K562 (cell line): ENCODE data around the gene MIF. TPM values are rescaled to one million over a fixed set of nuclear protein-coding genes. Genes with fewer than 3 reads are reported as not detected.

Source experiments
- ATAC-seq: fragments of 200-7000 bp; cut with Tn5 transposase; 3 replicates; pipeline ENCODE4 v1.9.1; 2020; ENCODE audit warnings: moderate library complexity
- BruUV-seq: library from RNA; stranded (reverse); fragments of 400-500 nt; replicated peaks from 2 replicates; lab custom pipeline; 2021; lab: Mats Ljungman, UMichigan
- CTCF ChIA-PET: fragments of 300-600 bp; formaldehyde crosslinking; extraction: SDS; loops from one replicate; lab custom pipeline; 2021; ENCODE audit warnings: low intra/inter-chr PET ratio; lab: Yijun Ruan, JAX
- POLR2A ChIA-PET: fragments of 300-600, 350-650 bp; sonication (Branson Sonifier 250); formaldehyde crosslinking; extraction: SDS; loops from one replicate; lab custom pipeline; 2021; ENCODE audit warnings: antibody characterized with exemption, inconsistent platforms; lab: Yijun Ruan, JAX
- DNase-seq, 4 experiments: peaks; one replicate each; pipeline versions ENCODE4 v3.0.0 to v3.0.0-alpha.2; 2011 to 2018; ENCODE audit warnings: low spot score in 3 of 4, mixed read lengths in 3 of 4; ENCODE audit errors: extremely low read depth in 1 of 4
- FAIRE-seq: peaks from 2 replicates; lab custom pipeline; 2011; peaks lifted over from hg19 to GRCh38; lab: Jason Lieb, UNC
- H2AFZ ChIP-seq: 2 replicates; pipeline ENCODE4 v1.6.0; 2011; ENCODE audit warnings: low read depth, low read length, control low read depth, inconsistent platforms
- H3K27ac ChIP-seq: fragments of 200-600 bp; 3 replicates; pipeline ENCODE4 v1.8.0; 2011; ENCODE audit warnings: low read depth, mild to moderate bottlenecking, control low read depth, inconsistent platforms, low read length, moderate library complexity, mixed read lengths; ENCODE audit errors: extremely low read depth
- H3K27me3 ChIP-seq, 2 experiments: fragments of 300-600 bp in 1 of 2; 2 replicates in 1 of 2; 3 replicates in 1 of 2; pipeline versions ENCODE4 v1.6.0 to v1.8.0; 2011; ENCODE audit warnings: inconsistent platforms in 2 of 2, low read length in 2 of 2, mild to moderate bottlenecking in 1 of 2, mixed read lengths in 1 of 2, moderate library complexity in 1 of 2; ENCODE audit not compliant: control insufficient read depth in 2 of 2, insufficient read depth in 2 of 2
- H3K36me3 ChIP-seq: fragments of 300-600 bp; 3 replicates; pipeline ENCODE4 v1.8.0; 2011; ENCODE audit warnings: mild to moderate bottlenecking, low read length, inconsistent platforms; ENCODE audit not compliant: control insufficient read depth, insufficient read depth
- H3K4me1 ChIP-seq, 2 experiments: fragments of 200-600 bp in 1 of 2; replicated peaks in 1 of 2; 2 replicates in 1 of 2; 3 replicates in 1 of 2; pipeline versions ENCODE4 v1.5.1 to v1.8.0; 2011; ENCODE audit warnings: inconsistent platforms in 2 of 2, low read length in 2 of 2, mild to moderate bottlenecking in 1 of 2, mixed read lengths in 1 of 2, moderate library complexity in 1 of 2; ENCODE audit not compliant: control insufficient read depth in 2 of 2, insufficient read depth in 2 of 2
- H3K4me2 ChIP-seq: 2 replicates; pipeline ENCODE4 v1.6.1; 2011; ENCODE audit warnings: low read length, control low read depth, inconsistent platforms, mixed read lengths; ENCODE audit not compliant: insufficient read depth
- H3K4me3 ChIP-seq: fragments of 200-600 bp; sonication (generic), shearing (Covaris generic); 2 replicates; pipeline ENCODE4 v1.5.1; 2016; ENCODE audit warnings: control low read depth, inconsistent platforms
- H3K79me2 ChIP-seq: fragments of 200-600 bp; 3 replicates; pipeline ENCODE4 v1.8.0; 2011; ENCODE audit warnings: low read length, inconsistent platforms; ENCODE audit not compliant: control insufficient read depth, insufficient read depth
- H3K9ac ChIP-seq, 2 experiments: 2 replicates each; pipeline versions ENCODE4 v1.6.0 to v1.6.1; 2011; ENCODE audit warnings: low read depth in 2 of 2, low read length in 2 of 2, control low read depth in 1 of 2, inconsistent platforms in 1 of 2, mild to moderate bottlenecking in 1 of 2, mixed read lengths in 1 of 2; ENCODE audit not compliant: insufficient read depth in 1 of 2
- H3K9me1 ChIP-seq: one replicate; pipeline ENCODE4 v1.6.0; 2011; ENCODE audit warnings: inconsistent platforms, mild to moderate bottlenecking, low read length, moderate library complexity; ENCODE audit not compliant: control insufficient read depth, insufficient read depth
- H3K9me3 ChIP-seq: replicated peaks from 2 replicates; pipeline ENCODE4 v1.5.1; 2011; ENCODE audit warnings: low read depth, low read length, inconsistent platforms; ENCODE audit not compliant: control insufficient read depth, insufficient read depth
- H4K20me1 ChIP-seq: replicated peaks from 2 replicates; pipeline ENCODE4 v1.6.1; 2011; ENCODE audit warnings: low read length, inconsistent platforms, mixed read lengths; ENCODE audit not compliant: control insufficient read depth, insufficient read depth
- BRD9 ChIP-seq: fragments of 450-650 bp; IDR thresholded peaks from 2 replicates; pipeline ENCODE4 v1.6.1; 2018; ENCODE audit warnings: low read depth; ENCODE audit not compliant: partially characterized antibody
- CCNT2 ChIP-seq: IDR thresholded peaks from 2 replicates; pipeline ENCODE4 v1.6.1; 2011; ENCODE audit warnings: borderline replicate concordance, low read depth, mild to moderate bottlenecking, moderate library complexity, mixed read lengths, low read length; ENCODE audit not compliant: insufficient read length; ENCODE audit errors: extremely low read depth
- CEBPG ChIP-seq, 3 experiments: fragments of 200-800 bp in 1 of 3; sonication (Bioruptor generic) in 1 of 3; sonication (generic) in 1 of 3; formaldehyde crosslinking in 1 of 3; IDR thresholded peaks in 2 of 3; conservative IDR thresholded peaks in 1 of 3; 2 replicates each; pipeline versions ENCODE4 v1.6.1 to v1.8.0; 2016 to 2022; ENCODE audit warnings: missing compliant biosample characterization in 2 of 3, missing genetic modification characterization in 2 of 3, mild to moderate bottlenecking in 1 of 3, missing genetic modification reagents in 1 of 3
- FOXA3 ChIP-seq, 2 experiments: fragments of 450-650 bp in 1 of 2; sonication (generic) in 1 of 2; formaldehyde crosslinking; IDR thresholded peaks in 1 of 2; conservative IDR thresholded peaks in 1 of 2; 2 replicates each; pipeline versions ENCODE4 v1.4.0 to v1.8.0; 2020 to 2022; ENCODE audit warnings: mild to moderate bottlenecking in 2 of 2, missing genetic modification reagents in 1 of 2
- HDGF ChIP-seq: fragments of 450-650 bp; IDR thresholded peaks from 2 replicates; pipeline ENCODE4 v1.6.1; 2016
- IRF1 ChIP-seq: sonication (generic); formaldehyde crosslinking; IDR thresholded peaks from 2 replicates; pipeline ENCODE4 v1.8.0; 2022; ENCODE audit warnings: missing genetic modification reagents, mild to moderate bottlenecking, borderline replicate concordance
- KLF16 ChIP-seq: IDR thresholded peaks from 2 replicates; pipeline ENCODE4 v1.6.1; 2016; ENCODE audit warnings: antibody characterized with exemption
- RBBP5 ChIP-seq: fragments of 200-600 bp; sonication (generic); IDR thresholded peaks from 2 replicates; pipeline ENCODE4 v1.6.1; 2012; ENCODE audit warnings: borderline replicate concordance, mild to moderate bottlenecking, low read length, control low read depth, inconsistent platforms; ENCODE audit not compliant: insufficient read depth, poor library complexity, severe bottlenecking
- RREB1 ChIP-seq: fragments of 250-450 bp; sonication (Bioruptor Pico); IDR thresholded peaks from 2 replicates; pipeline ENCODE4 v1.4.0; 2020
- ZNF212 ChIP-seq: fragments of 450-650 bp; formaldehyde crosslinking; IDR thresholded peaks from 2 replicates; pipeline ENCODE4 v1.4.0; 2020; ENCODE audit warnings: mild to moderate bottlenecking
- ZNF232 ChIP-seq: sonication (generic); formaldehyde crosslinking; IDR thresholded peaks from 2 replicates; pipeline ENCODE4 v1.8.0; 2022; ENCODE audit warnings: mild to moderate bottlenecking, missing genetic modification reagents
- ZNF316 ChIP-seq: fragments of 450-650 bp; IDR thresholded peaks from 2 replicates; pipeline ENCODE4 v1.6.1; 2016
- ZNF561 ChIP-seq: fragments of 450-650 bp; formaldehyde crosslinking; conservative IDR thresholded peaks from 2 replicates; pipeline ENCODE4 v1.4.0; 2020; ENCODE audit warnings: mild to moderate bottlenecking, moderate library complexity
- ZNF717 ChIP-seq: fragments of 250-450 bp; sonication (Bioruptor Pico); IDR thresholded peaks from 2 replicates; pipeline ENCODE4 v1.5.0; 2021
- WGBS: fragments of 100-300 bp; shearing (Covaris generic); methylation state at CpG from one replicate; pipeline ENCODE4 v1.1.6; 2016; ENCODE audit warnings: low coverage, mixed read lengths; ENCODE audit not compliant: insufficient coverage; ENCODE audit errors: missing lambda C conversion rate; 5-methylcytosine and 5-hydroxymethylcytosine counted together
- in situ Hi-C: fragments of 300-500 bp; cut with MboI; formaldehyde crosslinking; loops from 4 replicates; pipeline ENCODE4 v1.15.0; 2018; ENCODE audit warnings: inconsistent platforms, mixed read lengths
- intact Hi-C: fragments of 100-400 bp; cut with micrococcal nuclease; formaldehyde crosslinking; loops from 2 replicates; pipeline ENCODE4 v1.14.2; 2022
- polyA plus RNA-seq, 8 experiments: library from polyadenylated mRNA; depleted of rRNA in 4 of 8; stranded (reverse) in 5 of 8; unstranded in 3 of 8; fragments of >200 nt; fragmentation: Nextera tagmentation in 2 of 8; fragmentation: Illumina TruSeq in 1 of 8; extraction: Ambion mirVana in 2 of 8; extraction: Trizol in 1 of 8; gene quantifications; 2 replicates each; pipeline versions ENCODE4 v1.2.1 to v1.2.3, GENCODE V29; 2011 to 2014; ENCODE audit warnings: inconsistent platforms in 1 of 8, missing spikeins in 1 of 8
- total RNA-seq, 7 experiments: library from RNA; depleted of rRNA in 6 of 7; stranded (reverse); fragments of >200 nt in 6 of 7; fragmentation: Illumina TruSeq in 2 of 7; extraction: Trizol in 2 of 7; gene quantifications; 2 replicates each; pipeline versions ENCODE4 v1.2.1 to v1.2.3, GENCODE V29; 2011 to 2021; ENCODE audit warnings: low replicate concordance in 1 of 7

Gene MIF
- total and polyA plus RNA-seq, 9 of the 15 experiments (the other 6 are each of a cell fraction or from before 2014, with no cell fraction given): 7.4 to 666 (median 193) TPM

- ChIA-PET CTCF (no interaction called here), POLR2A (interaction anchor here (0.6 to 1.2 kb wide), 5 partner anchors 11 to 200 kb away, joined by 3 to 5 read pairs (median 3); partner anchors contain the start of gene MIF)
- no TSS peak for BruUV-seq
- no peak overlapping the region for H3K4me3 ChIP-seq
- H3K4me1 ChIP-seq: peaks cover 3 to 25% of the 10 kb centered on the region in 2 experiments; a peak in 3 of 5 replicates
- H3K9ac ChIP-seq: 0 out of 4 replicates have a peak overlapping the region, but pooled peaks of 1 of the 2 experiments have one; percentile 58
- DNase-seq: no peak
- no peak overlapping the region for H3K4me2 ChIP-seq
- H3K9me3 ChIP-seq: no peaks in the 10 kb centered on the region
- H3K27ac ChIP-seq: no peak overlapping the region
- no peak for FAIRE-seq
- TF ChIP-seq FOXA3 (CRISPR knock-in tag; conservative IDR thresholded peaks at IDR 0.05 in 1 of 2, IDR thresholded peaks at IDR 0.05 in 1 of 2) (no peak), BRD9 (no peak), ZNF717 (no peak), CCNT2 (no peak), RBBP5 (no peak), RREB1 (CRISPR knock-in tag) (no peak), ZNF561 (CRISPR knock-in tag) (no peak), ZNF212 (CRISPR knock-in tag) (no peak), ZNF316 (no peak), CEBPG (CRISPR knock-in tag; IDR thresholded peaks at IDR 0.05) (no peak), CEBPG (tag; conservative IDR thresholded peaks at IDR 0.05 in 1 of 2, IDR thresholded peaks at IDR 0.05 in 1 of 2) (no peak), ZNF232 (CRISPR knock-in tag) (no peak), IRF1 (CRISPR knock-in tag) (no peak), KLF16 (no peak), HDGF (no peak)
- WGBS: 60% methylated on average over 7 of the region's 9 CpGs
- no peaks in the 10 kb centered on the region for H3K9me1 ChIP-seq
- H4K20me1 ChIP-seq: no peaks in the 10 kb centered on the region
- no peak overlapping the region for H2AFZ ChIP-seq
- intact Hi-C loops (loop anchor here (5.0 kb wide), 3 partner anchors 78 to 308 kb away; partner anchors contain the start of gene CHCHD10), in situ Hi-C loops (loop anchor here (10.0 kb wide), 1 partner anchor 221 kb away; no protein-coding TSS in a partner anchor)
- H3K27me3 ChIP-seq: no peaks in the 10 kb centered on the region; a peak in 1 of 5 replicates
- no peaks in the 10 kb centered on the region for H3K36me3 ChIP-seq
- no peaks in the 10 kb centered on the region for H3K79me2 ChIP-seq
- ATAC-seq: no peak
These were observed 48.7 kb upstream of the MIF start for GRCh38 chr22:23845265-23846080.
